Karpas-422 (cell line): ENCODE data around the gene PPID. TPM values are rescaled to one million over a fixed set of nuclear protein-coding genes. Genes with fewer than 3 reads are reported as not detected.
"Not testable (repeated sequence)": the region's sequence is repeated elsewhere in the genome, so short reads cannot be mapped to it uniquely, and the experiment has no call there.

Experiments used
- DNase-seq: peaks from one replicate; pipeline ENCODE4 v3.0.0-alpha.2; 2015
- H2AFZ ChIP-seq: fragments of 200-600 bp; sonication (generic); 2 replicates; pipeline ENCODE4 v1.6.1; 2014; ENCODE audit warnings: antibody characterized with exemption, low read length, mixed read lengths
- H3K27ac ChIP-seq: fragments of 200-600 bp; sonication (generic); 2 replicates; pipeline ENCODE4 v1.5.1; 2014; ENCODE audit warnings: mild to moderate bottlenecking, low read length, moderate library complexity
- H3K27me3 ChIP-seq: fragments of 200-600 bp; sonication (generic); 2 replicates; pipeline ENCODE4 v1.6.1; 2014; ENCODE audit warnings: low read length, mixed read lengths
- H3K36me3 ChIP-seq: fragments of 200-600 bp; sonication (generic); 2 replicates; pipeline ENCODE4 v1.6.1; 2014; ENCODE audit warnings: low read length, mixed read lengths; ENCODE audit not compliant: insufficient read depth
- H3K4me1 ChIP-seq: fragments of 200-600 bp; sonication (generic); 2 replicates; pipeline ENCODE4 v1.6.1; 2014; ENCODE audit warnings: mild to moderate bottlenecking, low read length, mixed read lengths
- H3K4me2 ChIP-seq: fragments of 200-600 bp; sonication (generic); 2 replicates; pipeline ENCODE4 v1.6.1; 2014; ENCODE audit warnings: low read length, low read depth, mild to moderate bottlenecking; ENCODE audit not compliant: poor library complexity, severe bottlenecking
- H3K4me3 ChIP-seq: fragments of 200-600 bp; sonication (generic); 2 replicates; pipeline ENCODE4 v1.5.1; 2014; ENCODE audit warnings: mild to moderate bottlenecking, antibody characterized with exemption, low read length, mixed read lengths
- H3K79me2 ChIP-seq: fragments of 200-600 bp; sonication (generic); 2 replicates; pipeline ENCODE4 v1.6.1; 2014; ENCODE audit warnings: mild to moderate bottlenecking, low read length, mixed read lengths
- H3K9ac ChIP-seq: fragments of 200-600 bp; sonication (generic); 2 replicates; pipeline ENCODE4 v1.6.0; 2014; ENCODE audit warnings: low read length
- H3K9me2 ChIP-seq: fragments of 200-600 bp; sonication (generic), shearing (Covaris generic); replicated peaks from 2 replicates; pipeline ENCODE4 v1.6.0; 2014; ENCODE audit warnings: mild to moderate bottlenecking, low read length, moderate library complexity; ENCODE audit not compliant: insufficient read depth
- H3K9me3 ChIP-seq: fragments of 300-700, 200-600 bp; sonication (generic); 2 replicates; pipeline ENCODE4 v1.6.1; 2014; ENCODE audit warnings: low read length, mixed read lengths
- H4K20me1 ChIP-seq: fragments of 200-600 bp; sonication (generic); 2 replicates; pipeline ENCODE4 v1.6.1; 2014; ENCODE audit warnings: mild to moderate bottlenecking, antibody characterized with exemption, low read length, low read depth; ENCODE audit not compliant: insufficient read depth
- total RNA-seq: library from RNA; depleted of rRNA; stranded (reverse); fragments of >200 nt; shearing (Covaris generic); gene quantifications from 2 replicates; pipeline ENCODE4 v1.2.3, GENCODE V29; 2014; ENCODE audit warnings: low replicate concordance

PPID gene
- total RNA-seq, 1 experiment from 2014 or later = 56.8 TPM

DNA sequence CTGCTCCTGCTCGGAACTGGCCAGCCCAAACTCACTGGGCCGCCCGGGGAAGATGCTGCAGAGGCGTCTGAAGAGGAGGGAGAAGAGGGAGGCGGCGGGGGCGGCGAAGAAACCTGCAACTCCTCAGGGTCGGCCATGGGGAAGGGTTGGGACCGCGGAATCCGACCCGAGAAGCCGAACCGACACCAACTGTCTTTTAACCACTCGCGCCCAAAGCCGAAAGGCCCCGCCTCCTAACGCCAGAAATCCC lies 51.6 kb downstream of the PPID start, which contains the start of gene C4orf46:
C4orf46 (minus strand) TSS at position 223 of the 250 bp plus-strand sequence; CDS start at position 137, 86 bp downstream.
- Histone ChIP-seq H3K4me3 (peak within 1 kb of the TSS; percentile 90), H3K4me2 (peak within 1 kb of the TSS; percentile 90), H4K20me1 (peaks cover 9% of the 10 kb centered on the region; the same call in 1 of the 2 replicates), H3K27me3 (no peaks in the 10 kb centered on the region), H2AFZ (peak within 1 kb of the TSS; percentile 92), H3K36me3 (peaks cover 16% of the 10 kb centered on the region; the same call in 1 of the 2 replicates), H3K9me3 (no peaks in the 10 kb centered on the region), H3K9me2 (no peaks in the 10 kb centered on the region), H3K79me2 (peaks cover 82% of the 10 kb centered on the region), H3K4me1 (peaks cover 21% of the 10 kb centered on the region), H3K9ac (peak within 1 kb of the TSS; percentile 88), H3K27ac (peak within 1 kb of the TSS; percentile 74)
- no peak for DNase-seq

DNA sequence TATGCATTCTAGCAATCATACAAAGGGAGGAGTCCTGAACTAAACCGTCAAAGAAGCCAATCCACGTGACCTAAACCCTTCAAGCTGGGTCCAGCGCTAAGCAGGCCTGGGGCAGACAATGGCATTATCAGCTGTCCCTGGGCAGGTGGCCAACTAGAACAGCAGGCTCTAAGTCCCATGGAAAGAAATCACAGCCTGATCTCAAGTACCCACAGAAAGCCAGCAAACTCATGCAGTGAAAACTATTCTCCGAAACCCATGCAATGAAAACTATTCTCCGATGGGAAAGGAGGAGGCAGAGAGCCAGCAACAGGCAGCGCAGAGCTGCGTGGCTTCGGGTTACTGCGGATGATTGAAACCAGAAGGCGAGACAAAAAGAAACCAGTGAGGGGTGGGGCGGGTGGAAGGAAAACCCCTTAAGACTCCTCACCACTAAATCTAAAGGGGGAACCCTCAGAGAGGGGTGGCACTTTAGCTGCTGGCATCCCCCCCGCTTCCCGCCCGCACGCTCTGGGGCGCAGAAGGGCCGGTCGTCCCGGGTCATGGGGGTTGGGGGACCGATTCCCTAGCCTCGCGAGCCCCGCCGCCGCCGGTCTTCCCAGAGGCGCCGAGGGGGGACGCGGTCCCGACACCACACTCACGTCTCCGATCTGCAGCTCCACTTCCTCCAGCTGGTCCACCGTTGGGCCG lies 52.1 kb downstream of the PPID start:
- Histone ChIP-seq H2AFZ (peak overlapping the region; percentile 74; the same call in 1 of the 2 replicates), H3K27me3 (no peaks in the 10 kb centered on the region), H3K79me2 (peaks cover 77% of the 10 kb centered on the region), H3K9ac (peak overlapping the region; percentile 88), H3K9me3 (no peaks in the 10 kb centered on the region), H3K9me2 (no peaks in the 10 kb centered on the region), H4K20me1 (peaks cover 9% of the 10 kb centered on the region; the same call in 1 of the 2 replicates), H3K4me3 (peak overlapping the region; percentile 90), H3K36me3 (peaks cover 20% of the 10 kb centered on the region; the same call in 1 of the 2 replicates), H3K4me2 (peak overlapping the region; percentile 90), H3K27ac (peak overlapping the region; percentile 71), H3K4me1 (peaks cover 21% of the 10 kb centered on the region)
- peak; percentile 80 for DNase-seq

- no peak overlapping the region for H2AFZ ChIP-seq
- H3K9me3 ChIP-seq = no peaks in the 10 kb centered on the region
- no peaks in the 10 kb centered on the region for H3K27me3 ChIP-seq
- H4K20me1 ChIP-seq = peaks cover 9% of the 10 kb centered on the region; the same call in 1 of the 2 replicates
- H3K27ac ChIP-seq = no peak overlapping the region
- H3K4me1 ChIP-seq = peaks cover 21% of the 10 kb centered on the region
- peaks cover 61% of the 10 kb centered on the region for H3K79me2 ChIP-seq
- DNase-seq = no peak
- H3K4me2 ChIP-seq = no peak overlapping the region
- H3K9me2 ChIP-seq = no peaks in the 10 kb centered on the region
- no peak overlapping the region for H3K9ac ChIP-seq
- no peak overlapping the region for H3K4me3 ChIP-seq
- H3K36me3 ChIP-seq = peaks cover 20% of the 10 kb centered on the region; the same call in 1 of the 2 replicates
Observed at GRCh38 chr4:158669310-158669709, 53.9 kb downstream of the PPID start.

DNA sequence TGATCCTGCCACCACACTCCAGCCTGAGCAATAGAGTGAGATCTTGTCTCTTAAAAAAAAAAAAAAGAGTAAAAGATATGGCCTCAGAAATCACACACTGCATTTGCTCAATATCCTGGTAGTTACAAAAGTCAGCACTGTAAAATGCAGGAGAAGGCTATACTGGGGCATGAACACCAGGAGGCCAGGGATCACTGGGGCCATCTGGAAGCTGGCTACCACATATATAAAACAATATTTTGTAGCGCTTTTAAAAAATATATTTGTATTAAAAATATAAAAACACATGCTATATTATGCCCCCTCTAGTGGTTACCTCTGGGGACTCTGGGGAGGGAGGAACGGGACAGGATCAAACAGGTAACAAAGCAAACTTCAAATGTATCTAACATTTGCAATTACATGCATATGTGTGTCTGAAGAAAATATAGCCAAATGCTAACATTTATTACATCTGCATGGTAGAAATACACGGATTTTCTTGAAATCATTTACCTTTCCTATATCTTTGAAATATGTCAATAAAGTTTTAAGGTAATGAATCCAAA lies 55.5 kb downstream of the PPID start:
- Histone ChIP-seq H3K9ac (no peak overlapping the region), H3K4me1 (peaks cover 9% of the 10 kb centered on the region), H3K4me2 (no peak overlapping the region), H3K27ac (no peak overlapping the region), H4K20me1 (peaks cover 9% of the 10 kb centered on the region; the same call in 1 of the 2 replicates), H3K9me2 (no peaks in the 10 kb centered on the region), H2AFZ (no peak overlapping the region), H3K9me3 (no peaks in the 10 kb centered on the region), H3K27me3 (no peaks in the 10 kb centered on the region), H3K4me3 (no peak overlapping the region), H3K79me2 (peaks cover 45% of the 10 kb centered on the region), H3K36me3 (peaks cover 20% of the 10 kb centered on the region; the same call in 1 of the 2 replicates)
- peak; percentile 71 for DNase-seq

GRCh38 chr4:158666892-158667291 lies 56.3 kb downstream of the PPID start:
- Histone ChIP-seq H3K4me3 (no peak overlapping the region), H3K36me3 (peaks cover 20% of the 10 kb centered on the region; the same call in 1 of the 2 replicates), H3K4me2 (no peak overlapping the region), H3K9me2 (no peaks in the 10 kb centered on the region), H2AFZ (no peak overlapping the region), H3K9ac (no peak overlapping the region), H3K4me1 (peaks cover 8% of the 10 kb centered on the region), H3K27me3 (no peaks in the 10 kb centered on the region), H3K9me3 (no peaks in the 10 kb centered on the region), H3K27ac (no peak overlapping the region), H3K79me2 (peaks cover 41% of the 10 kb centered on the region), H4K20me1 (peaks cover 9% of the 10 kb centered on the region; the same call in 1 of the 2 replicates)
- peak; percentile 37 for DNase-seq

GRCh38 chr4:158664806-158665205 lies 58.4 kb downstream of the PPID start:
- Histone ChIP-seq H3K9me2 (no peaks in the 10 kb centered on the region), H3K4me2 (no peak overlapping the region), H3K27ac (no peak overlapping the region), H2AFZ (no peak overlapping the region), H3K36me3 (peaks cover 20% of the 10 kb centered on the region; the same call in 1 of the 2 replicates), H4K20me1 (no peaks in the 10 kb centered on the region), H3K4me3 (no peak overlapping the region), H3K4me1 (no peaks in the 10 kb centered on the region; the same call in 1 of the 2 replicates), H3K27me3 (no peaks in the 10 kb centered on the region), H3K9ac (no peak overlapping the region), H3K9me3 (no peaks in the 10 kb centered on the region), H3K79me2 (peaks cover 23% of the 10 kb centered on the region)
- DNase-seq = peak; percentile 37

DNA sequence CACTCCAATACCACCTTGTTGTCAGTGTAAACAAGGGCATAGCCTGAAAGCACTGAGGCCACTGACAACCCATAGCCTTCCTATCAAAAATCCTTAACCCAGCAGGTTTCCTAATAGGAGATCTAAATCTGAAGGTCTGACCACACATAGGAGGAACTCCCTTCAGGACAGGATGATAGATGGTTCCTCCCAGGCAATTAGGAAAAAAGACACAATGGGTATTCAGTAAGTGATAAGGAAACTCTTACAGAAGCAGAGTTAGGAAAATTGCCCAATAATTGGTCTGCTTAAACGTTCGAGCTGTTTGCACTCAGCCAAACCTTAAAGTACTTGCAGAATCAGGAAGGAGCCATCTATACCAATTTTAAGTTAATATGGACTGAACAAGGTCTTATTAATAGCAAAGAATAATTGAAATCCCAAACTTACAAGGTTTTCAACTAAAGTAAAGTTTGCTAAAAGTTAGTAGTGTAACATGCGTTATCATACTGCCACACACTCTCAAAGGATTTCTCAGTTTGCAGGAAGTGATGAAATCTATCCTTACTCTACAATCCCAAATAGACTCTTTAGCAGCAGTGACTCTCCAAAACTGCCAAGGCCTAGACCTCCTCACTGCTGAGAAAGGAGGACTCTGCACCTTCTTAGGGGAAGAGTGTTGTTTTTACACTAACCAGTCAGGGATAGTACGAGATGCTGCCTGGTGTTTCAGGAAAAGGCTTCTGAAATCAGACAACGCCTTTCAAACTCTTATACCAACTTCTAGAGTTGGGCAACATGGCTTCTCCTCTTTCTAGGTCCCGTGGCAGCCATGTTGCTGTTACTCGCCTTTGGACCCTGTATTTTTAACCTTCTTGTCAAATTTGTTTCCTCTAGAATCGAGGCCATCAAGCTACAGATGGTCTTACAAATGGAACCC lies 59.2 kb downstream of the PPID start:
- H3K9me3 ChIP-seq, H3K9me2 ChIP-seq, H3K9ac ChIP-seq, H2AFZ ChIP-seq, H3K4me1 ChIP-seq, H3K4me3 ChIP-seq, H3K4me2 ChIP-seq, H4K20me1 ChIP-seq, H3K27me3 ChIP-seq, H3K27ac ChIP-seq: not testable (repeated sequence)
- Histone ChIP-seq H3K79me2 (peaks cover 14% of the 10 kb centered on the region), H3K36me3 (peaks cover 12% of the 10 kb centered on the region; the same call in 1 of the 2 replicates)
- DNase-seq = peak; percentile 21

DNA sequence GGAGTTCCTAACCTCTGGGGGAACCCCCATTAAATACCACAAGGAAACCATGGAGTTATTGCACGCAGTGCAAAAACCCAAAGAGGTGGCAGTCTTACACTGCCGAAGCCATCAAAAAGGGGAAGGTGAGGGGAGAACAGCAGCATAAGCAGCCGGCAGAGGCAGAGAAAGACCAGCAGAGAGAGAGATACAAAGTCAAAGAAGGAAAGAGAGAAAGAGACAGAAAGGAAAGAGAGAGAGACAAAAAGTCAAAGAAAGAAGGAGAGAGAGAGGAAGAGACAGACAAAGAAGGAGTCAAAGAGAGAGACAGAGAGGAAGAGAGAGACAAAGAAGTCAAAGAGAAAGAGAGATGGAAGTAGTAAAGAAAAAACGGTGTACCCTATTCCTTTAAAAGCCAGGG lies 59.9 kb downstream of the PPID start:
- not testable (repeated sequence) for H3K4me2 ChIP-seq, H2AFZ ChIP-seq, H3K9me3 ChIP-seq, H3K27me3 ChIP-seq, H3K4me1 ChIP-seq, H3K27ac ChIP-seq, H4K20me1 ChIP-seq, H3K9ac ChIP-seq, H3K36me3 ChIP-seq, H3K9me2 ChIP-seq, H3K79me2 ChIP-seq, H3K4me3 ChIP-seq
- peak; percentile 14 for DNase-seq
